Hepatocyte (in vitro differentiated cells): Measurements from ENCODE around the gene MX2. TPM values are rescaled to one million over a fixed set of nuclear protein-coding genes. Genes with fewer than 3 reads are reported as not detected.
"Not testable (repeated sequence)": the region's sequence is repeated elsewhere in the genome, so short reads cannot be mapped to it uniquely, and the experiment has no call there.

Experiments used
- DNase-seq: peaks from one replicate; pipeline ENCODE4 v3.0.0-alpha.2; 2016; ENCODE audit warnings: low spot score
- H2AFZ ChIP-seq: fragments of 200-600 bp; sonication (generic); 2 replicates; pipeline ENCODE4 v1.6.0; 2016; ENCODE audit warnings: antibody characterized with exemption, mild to moderate bottlenecking
- H3K27ac ChIP-seq: fragments of 200-600 bp; sonication (generic); 2 replicates; pipeline ENCODE4 v1.5.1; 2016; ENCODE audit warnings: mild to moderate bottlenecking
- H3K27me3 ChIP-seq: fragments of 200-600 bp; sonication (generic); 2 replicates; pipeline ENCODE4 v1.6.1; 2016
- H3K36me3 ChIP-seq: fragments of 200-600 bp; sonication (generic); replicated peaks from 2 replicates; pipeline ENCODE4 v1.5.1; 2016; ENCODE audit warnings: low read depth; ENCODE audit not compliant: insufficient read depth
- H3K4me1 ChIP-seq: fragments of 200-600 bp; sonication (generic); 2 replicates; pipeline ENCODE4 v1.5.1; 2016; ENCODE audit warnings: mild to moderate bottlenecking, moderate library complexity; ENCODE audit not compliant: insufficient read depth
- H3K4me2 ChIP-seq: fragments of 200-600 bp; sonication (generic); 2 replicates; pipeline ENCODE4 v1.6.0; 2016
- H3K4me3 ChIP-seq: fragments of 200-600 bp; sonication (generic); 2 replicates; pipeline ENCODE4 v1.5.1; 2016; ENCODE audit warnings: mild to moderate bottlenecking
- H3K79me2 ChIP-seq: fragments of 200-600 bp; sonication (generic); 2 replicates; pipeline ENCODE4 v1.6.0; 2017; ENCODE audit warnings: mild to moderate bottlenecking
- H3K9me2 ChIP-seq: fragments of 200-600 bp; sonication (generic); replicated peaks from 2 replicates; pipeline ENCODE4 v1.6.0; 2017; ENCODE audit warnings: mild to moderate bottlenecking; ENCODE audit not compliant: insufficient read depth
- H3K9me3 ChIP-seq: fragments of 200-600 bp; sonication (generic); 2 replicates; pipeline ENCODE4 v1.5.1; 2016; ENCODE audit warnings: low read depth, mild to moderate bottlenecking
- H4K20me1 ChIP-seq: fragments of 200-600 bp; sonication (generic); 2 replicates; pipeline ENCODE4 v1.6.0; 2016; ENCODE audit warnings: mild to moderate bottlenecking; ENCODE audit not compliant: insufficient read depth, poor library complexity, severe bottlenecking
- CTCF ChIP-seq: fragments of 200-600 bp; sonication (generic); IDR thresholded peaks from 2 replicates; pipeline ENCODE4 v1.5.1; 2016; ENCODE audit warnings: antibody characterized with exemption, mild to moderate bottlenecking; ENCODE audit not compliant: poor library complexity
- EZH2 ChIP-seq: fragments of 200-600 bp; sonication (generic); IDR thresholded peaks from 2 replicates; pipeline ENCODE4 v1.6.1; 2016; ENCODE audit warnings: antibody characterized with exemption, mild to moderate bottlenecking, borderline replicate concordance
- EZH2phosphoT487 ChIP-seq: fragments of 200-600 bp; sonication (generic); IDR thresholded peaks from one replicate; pipeline ENCODE4 v1.6.1; 2018; ENCODE audit warnings: antibody characterized with exemption, mild to moderate bottlenecking, low read depth, moderate library complexity; ENCODE audit not compliant: unreplicated experiment, severe bottlenecking
- WGBS: methylation state at CpG from one replicate; pipeline ENCODE4 v1.1.6; 2016; ENCODE audit warnings: low lambda C conversion rate; ENCODE audit errors: missing lambda C conversion rate; 5-methylcytosine and 5-hydroxymethylcytosine counted together
- polyA plus RNA-seq: library from polyadenylated mRNA; unstranded; fragments of >200 nt; fragmentation: Nextera tagmentation; extraction: Ambion mirVana; gene quantifications from 2 replicates; pipeline ENCODE4 v1.2.1, GENCODE V29; 2016
- total RNA-seq: library from RNA; depleted of rRNA; stranded (reverse); fragments of >200 nt; gene quantifications from 2 replicates; pipeline ENCODE4 v1.2.3, GENCODE V29; 2014

MX2 gene
- total RNA-seq, result 1.9 and 2.6 TPM in 2 replicates
- polyA plus RNA-seq, result 0.90 and 1.1 TPM in 2 replicates

GRCh38 chr21:41361786-41362604 lies at the start of gene MX2:
TSS of gene MX2 (plus strand) at chr21:41362027. CDS start at chr21:41376907, 14,880 bp downstream.
- H2AFZ ChIP-seq, result no peak within 1 kb of the TSS

DNA sequence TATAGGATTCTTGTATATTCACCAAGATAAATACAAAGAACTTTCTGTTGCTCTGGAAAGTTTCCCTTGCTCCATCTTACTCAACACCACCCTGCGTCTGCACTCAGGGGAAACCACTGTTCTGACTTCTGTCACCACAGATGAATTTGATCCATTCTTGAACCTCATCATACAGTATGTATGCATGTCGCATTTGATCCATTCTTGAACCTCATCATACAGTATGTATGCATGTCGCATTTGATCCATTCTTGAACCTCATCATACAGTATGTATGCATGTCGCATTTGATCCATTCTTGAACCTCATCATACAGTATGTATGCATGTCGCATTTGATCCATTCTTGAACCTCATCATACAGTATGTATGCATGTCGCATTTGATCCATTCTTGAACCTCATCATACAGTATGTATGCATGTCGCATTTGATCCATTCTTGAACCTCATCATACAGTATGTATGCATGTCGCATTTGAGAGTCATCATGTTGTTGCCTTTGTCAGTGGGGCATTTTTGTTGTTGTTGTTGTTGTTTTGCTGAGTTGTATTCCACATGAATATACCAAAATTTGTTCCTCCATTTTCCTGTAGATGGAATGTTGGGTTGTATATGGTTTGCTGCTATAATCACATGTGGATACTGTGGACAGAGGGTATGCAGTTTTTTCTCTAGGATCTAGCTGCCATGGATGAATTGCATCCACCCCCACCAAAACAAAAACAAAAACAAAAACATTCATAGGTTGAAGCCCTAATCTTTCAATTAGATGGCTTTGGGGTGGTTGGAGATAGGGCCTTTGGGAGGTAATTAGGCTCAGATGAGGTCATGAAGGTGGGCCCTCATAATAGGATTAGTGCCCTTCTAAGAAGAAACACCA lies 48.3 kb upstream of the MX2 start:
- whole genome bisulfite sequencing, result 94% methylated on average over 6 of the region's 8 CpGs
- not testable (repeated sequence) for H3K9me2 ChIP-seq, H3K4me1 ChIP-seq, H4K20me1 ChIP-seq, H3K9me3 ChIP-seq, DNase-seq, H3K79me2 ChIP-seq, H3K4me2 ChIP-seq, H3K27ac ChIP-seq, H3K4me3 ChIP-seq, H2AFZ ChIP-seq, H3K36me3 ChIP-seq
- peaks cover 29% of the 10 kb centered on the region for H3K27me3 ChIP-seq

More at GRCh38 chr21:41361786-41362604, at the start of gene MX2:
- no peak within 1 kb of the TSS for H3K4me3 ChIP-seq
- no peaks in the 10 kb centered on the region for H3K36me3 ChIP-seq
- TF ChIP-seq CTCF (no peak), EZH2 (no peak), EZH2phosphoT487 (no peak)
- no peaks in the 10 kb centered on the region for H3K9me2 ChIP-seq
- no peaks in the 10 kb centered on the region for H4K20me1 ChIP-seq
- peak within 1 kb of the TSS; percentile 55 for H3K4me2 ChIP-seq
- 76% methylated on average over 24 of the region's 24 CpGs for WGBS
- H3K27me3 ChIP-seq, result no peaks in the 10 kb centered on the region
- H3K9me3 ChIP-seq, result no peaks in the 10 kb centered on the region
- peaks cover 7% of the 10 kb centered on the region for H3K4me1 ChIP-seq
- peak within 1 kb of the TSS; percentile 46 for H3K27ac ChIP-seq
- H3K79me2 ChIP-seq, result no peaks in the 10 kb centered on the region
- DNase-seq, result peak; percentile 68

DNA sequence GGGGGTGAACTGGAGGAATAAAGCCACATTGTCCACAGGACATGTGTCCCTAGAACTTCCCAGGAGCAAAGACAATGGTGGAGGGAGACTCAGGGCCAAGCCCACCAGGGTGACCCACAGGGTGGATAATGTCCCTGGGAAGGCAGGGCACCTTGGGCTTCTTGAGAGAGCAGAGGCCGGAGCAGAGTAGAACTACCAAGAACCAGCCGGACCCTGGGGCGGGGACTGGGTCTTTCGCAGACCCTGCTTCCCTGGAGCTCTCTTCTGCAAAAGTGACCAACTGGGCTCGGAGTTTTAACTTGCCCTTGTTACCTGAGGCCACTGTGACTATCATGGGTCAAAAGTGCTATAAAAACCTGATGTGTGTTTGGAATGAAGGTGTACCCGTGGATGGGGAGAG lies 46.1 kb upstream of the MX2 start:
- no peak overlapping the region for H2AFZ ChIP-seq
- peaks cover 14% of the 10 kb centered on the region for H3K27me3 ChIP-seq
- H3K4me2 ChIP-seq, result peak overlapping the region; percentile 92
- H3K9me3 ChIP-seq, result no peaks in the 10 kb centered on the region
- H3K27ac ChIP-seq, result no peak overlapping the region
- no peaks in the 10 kb centered on the region for H3K36me3 ChIP-seq
- peaks cover 9% of the 10 kb centered on the region for H3K4me1 ChIP-seq
- WGBS, result 97% methylated on average over 6 of the region's 6 CpGs
- no peaks in the 10 kb centered on the region for H3K79me2 ChIP-seq
- no peaks in the 10 kb centered on the region for H4K20me1 ChIP-seq
- TF ChIP-seq CTCF (no peak), EZH2phosphoT487 (no peak), EZH2 (no peak)
- no peak for DNase-seq
- H3K9me2 ChIP-seq, result no peaks in the 10 kb centered on the region
- no peak overlapping the region for H3K4me3 ChIP-seq
